SW480 (cell line): Measurements from ENCODE around the gene GALNS.

ENCODE experiments used
- DNase-seq: peaks from one replicate; pipeline ENCODE4 v3.0.0-alpha.2; 2016; ENCODE audit warnings: low spot score

GALNS gene

GRCh38 chr16:88769617-88770460 lies 86.9 kb downstream of the GALNS start:
- peak; percentile 52 for DNase-seq

- no peak for DNase-seq
Measured at GRCh38 chr16:88768071-88768783, 88.5 kb downstream of the GALNS start.

- no peak for DNase-seq
Measured at GRCh38 chr16:88767546-88768070, 89.1 kb downstream of the GALNS start.

- DNase-seq, result no peak
Measured at GRCh38 chr16:88766975-88767374, 89.8 kb downstream of the GALNS start.

- DNase-seq, result no peak
Measured at GRCh38 chr16:88764913-88765349, 91.8 kb downstream of the GALNS start.

- no peak for DNase-seq
Measured at GRCh38 chr16:88764080-88764479, 92.7 kb downstream of the GALNS start.
